ENCODE results near the gene ZSCAN9.
A peak's percentile ranks its signal among the peaks of the same experiment; 100 is the strongest.

The ZSCAN9 gene

GRCh38 chr6:28266962-28267694 lies 42.1 kb downstream of the ZSCAN9 start, which contains the start of gene ZSCAN26:
Gene ZSCAN26, plus strand, starts transcription at chr6:28267143. Its CDS starts 4,777 bp downstream, at chr6:28271920.
- peak; percentile 88 for DNase-seq (ENCODE audit: low read depth)

- no peak for DNase-seq (ENCODE audit: low read depth)
These were observed 42.6 kb downstream of the ZSCAN9 start for GRCh38 chr6:28267695-28268059.

GRCh38 chr6:28269492-28269891 lies 44.4 kb downstream of the ZSCAN9 start:
- DNase-seq (ENCODE audit: low read depth), result peak; percentile 94

- no peak for DNase-seq (ENCODE audit: low read depth)
These were observed 49.8 kb downstream of the ZSCAN9 start for GRCh38 chr6:28274888-28275287.

GRCh38 chr6:28277746-28278145 lies 52.7 kb downstream of the ZSCAN9 start:
- no peak for DNase-seq (ENCODE audit: low read depth)

GRCh38 chr6:28280595-28281287 lies 55.7 kb downstream of the ZSCAN9 start:
- DNase-seq (ENCODE audit: low read depth), result no peak

GRCh38 chr6:28281288-28282064 lies 56.4 kb downstream of the ZSCAN9 start, which contains the start of gene PGBD1:
Gene PGBD1, plus strand, starts transcription at chr6:28281572. Its CDS starts 2,242 bp downstream, at chr6:28283814.
- peak; percentile 77 for DNase-seq (ENCODE audit: low read depth)

- no peak for DNase-seq (ENCODE audit: low read depth)
These were observed 57.9 kb downstream of the ZSCAN9 start for GRCh38 chr6:28282926-28283325.

All from iris pigment epithelial cell (primary cell).